Measurements from ENCODE around the gene CALML6.
"Not testable (repeated sequence)": the region's sequence is repeated elsewhere in the genome, so short reads cannot be mapped to it uniquely, and the experiment has no call there.

The CALML6 gene

GRCh38 chr1:1883890-1884289 is 31.2 kb upstream of the CALML6 start:
- H3K4me3 Mint-ChIP-seq = not testable (repeated sequence)

GRCh38 chr1:1889090-1889750 is 25.8 kb upstream of the CALML6 start:
- no peak for DNase-seq
- Mint-ChIP-seq H3K36me3 (ENCODE audit: low read depth) (peaks cover 38% of the 10 kb centered on the region), H3K27me3 (no peaks in the 10 kb centered on the region), H3K4me3 (peak overlapping the region; percentile 86), H3K4me1 (ENCODE audit: low read depth) (peaks cover 54% of the 10 kb centered on the region), H3K9me3 (no peaks in the 10 kb centered on the region), H3K27ac (peak overlapping the region; percentile 86)

More at GRCh38 chr1:1883890-1884289, 31.2 kb upstream of the CALML6 start:
- H3K9me3 Mint-ChIP-seq, H3K27me3 Mint-ChIP-seq, DNase-seq: not testable (repeated sequence)
- Mint-ChIP-seq H3K27ac (peak overlapping the region; percentile 68), H3K36me3 (ENCODE audit: low read depth) (peaks cover 62% of the 10 kb centered on the region), H3K4me1 (ENCODE audit: low read depth) (peaks cover 72% of the 10 kb centered on the region)

GRCh38 chr1:1889847-1890505 is 25.1 kb upstream of the CALML6 start:
- H3K36me3 Mint-ChIP-seq (ENCODE audit: low read depth) = peaks cover 35% of the 10 kb centered on the region
- peak overlapping the region; percentile 86 for H3K4me3 Mint-ChIP-seq
- DNase-seq = peak; percentile 71
- peak overlapping the region; percentile 89 for H3K27ac Mint-ChIP-seq
- H3K4me1 Mint-ChIP-seq (ENCODE audit: low read depth) = peaks cover 58% of the 10 kb centered on the region
- H3K27me3 Mint-ChIP-seq = no peaks in the 10 kb centered on the region
- H3K9me3 Mint-ChIP-seq = no peaks in the 10 kb centered on the region

- H3K4me3 Mint-ChIP-seq = peak within 1 kb of the TSS; percentile 89
- H3K4me1 Mint-ChIP-seq (ENCODE audit: low read depth) = peaks cover 62% of the 10 kb centered on the region
- H3K9me3 Mint-ChIP-seq = no peaks in the 10 kb centered on the region
- peak within 1 kb of the TSS; percentile 92 for H3K27ac Mint-ChIP-seq
- DNase-seq = peak; percentile 94
- H3K27me3 Mint-ChIP-seq = no peaks in the 10 kb centered on the region
- H3K36me3 Mint-ChIP-seq (ENCODE audit: low read depth) = peaks cover 35% of the 10 kb centered on the region
Measured at GRCh38 chr1:1890506-1891348, 24.3 kb upstream of the CALML6 start, which contains the start of gene GNB1. Gene GNB1, minus strand, starts transcription at chr1:1891087. Its CDS starts 65,634 bp downstream, at chr1:1825453.

- peaks cover 30% of the 10 kb centered on the region for H3K36me3 Mint-ChIP-seq (ENCODE audit: low read depth)
Measured at GRCh38 chr1:1891349-1892078, 23.5 kb upstream of the CALML6 start.

GRCh38 chr1:1892079-1892762 is 22.8 kb upstream of the CALML6 start:
- H3K4me3 Mint-ChIP-seq = peak overlapping the region; percentile 89
- peaks cover 57% of the 10 kb centered on the region for H3K4me1 Mint-ChIP-seq (ENCODE audit: low read depth)
- peaks cover 27% of the 10 kb centered on the region for H3K36me3 Mint-ChIP-seq (ENCODE audit: low read depth)
- peak overlapping the region; percentile 92 for H3K27ac Mint-ChIP-seq
- H3K9me3 Mint-ChIP-seq = no peaks in the 10 kb centered on the region
- no peak for DNase-seq
- H3K27me3 Mint-ChIP-seq = no peaks in the 10 kb centered on the region

More at GRCh38 chr1:1891349-1892078, 23.5 kb upstream of the CALML6 start:
- Mint-ChIP-seq H3K4me3 (peak overlapping the region; percentile 89), H3K27me3 (no peaks in the 10 kb centered on the region), H3K27ac (peak overlapping the region; percentile 92), H3K4me1 (ENCODE audit: low read depth) (peaks cover 61% of the 10 kb centered on the region), H3K9me3 (no peaks in the 10 kb centered on the region)
- DNase-seq = no peak

GRCh38 chr1:1892763-1893120 is 22.3 kb upstream of the CALML6 start:
- Mint-ChIP-seq H3K4me1 (ENCODE audit: low read depth) (peaks cover 52% of the 10 kb centered on the region), H3K27me3 (no peaks in the 10 kb centered on the region), H3K36me3 (ENCODE audit: low read depth) (peaks cover 26% of the 10 kb centered on the region), H3K4me3 (peak overlapping the region; percentile 89), H3K9me3 (no peaks in the 10 kb centered on the region), H3K27ac (peak overlapping the region; percentile 92)
- no peak for DNase-seq

GRCh38 chr1:1893291-1893985 is 21.6 kb upstream of the CALML6 start:
- Mint-ChIP-seq H3K27ac (peak overlapping the region; percentile 82), H3K27me3 (no peaks in the 10 kb centered on the region), H3K36me3 (ENCODE audit: low read depth) (peaks cover 20% of the 10 kb centered on the region), H3K9me3 (no peaks in the 10 kb centered on the region), H3K4me1 (ENCODE audit: low read depth) (peaks cover 47% of the 10 kb centered on the region), H3K4me3 (peak overlapping the region; percentile 40)
- no peak for DNase-seq

GRCh38 chr1:1893997-1894353 is 21.1 kb upstream of the CALML6 start:
- DNase-seq = no peak
- H3K27me3 Mint-ChIP-seq = no peaks in the 10 kb centered on the region
- peaks cover 15% of the 10 kb centered on the region for H3K36me3 Mint-ChIP-seq (ENCODE audit: low read depth)
- no peaks in the 10 kb centered on the region for H3K9me3 Mint-ChIP-seq
- peaks cover 41% of the 10 kb centered on the region for H3K4me1 Mint-ChIP-seq (ENCODE audit: low read depth)
- H3K4me3 Mint-ChIP-seq = no peak overlapping the region
- no peak overlapping the region for H3K27ac Mint-ChIP-seq

- H3K9me3 Mint-ChIP-seq = no peaks in the 10 kb centered on the region
- H3K36me3 Mint-ChIP-seq (ENCODE audit: low read depth) = peaks cover 9% of the 10 kb centered on the region
- DNase-seq = no peak
- H3K27ac Mint-ChIP-seq = peak overlapping the region; percentile 23
- H3K4me3 Mint-ChIP-seq = no peak overlapping the region
- H3K4me1 Mint-ChIP-seq (ENCODE audit: low read depth) = peaks cover 41% of the 10 kb centered on the region
- no peaks in the 10 kb centered on the region for H3K27me3 Mint-ChIP-seq
Measured at GRCh38 chr1:1894354-1895059, 20.6 kb upstream of the CALML6 start.

GRCh38 chr1:1895060-1895418 is 20.0 kb upstream of the CALML6 start:
- Mint-ChIP-seq H3K36me3 (ENCODE audit: low read depth) (peaks cover 8% of the 10 kb centered on the region), H3K27ac (peak overlapping the region; percentile 23), H3K4me3 (no peak overlapping the region), H3K27me3 (no peaks in the 10 kb centered on the region), H3K9me3 (no peaks in the 10 kb centered on the region), H3K4me1 (ENCODE audit: low read depth) (peaks cover 41% of the 10 kb centered on the region)
- DNase-seq = no peak

GRCh38 chr1:1895456-1896336 is 19.4 kb upstream of the CALML6 start:
- DNase-seq = no peak
- H3K4me3 Mint-ChIP-seq = no peak overlapping the region

More at GRCh38 chr1:1895456-1896336, 19.4 kb upstream of the CALML6 start:
- Mint-ChIP-seq H3K27ac (no peak overlapping the region), H3K36me3 (ENCODE audit: low read depth) (peaks cover 8% of the 10 kb centered on the region), H3K4me1 (ENCODE audit: low read depth) (peaks cover 41% of the 10 kb centered on the region), H3K9me3 (no peaks in the 10 kb centered on the region), H3K27me3 (no peaks in the 10 kb centered on the region)
